ENCODE data around the gene TRAPPC2L. TPM values are rescaled to one million over a fixed set of nuclear protein-coding genes. Genes with fewer than 3 reads are reported as not detected.
"Not testable (repeated sequence)": the region's sequence is repeated elsewhere in the genome, so short reads cannot be mapped to it uniquely, and the experiment has no call there.

The TRAPPC2L gene
- total RNA-seq, 2 donors from 2014 or later, result 23.7 to 38.9 TPM

DNA sequence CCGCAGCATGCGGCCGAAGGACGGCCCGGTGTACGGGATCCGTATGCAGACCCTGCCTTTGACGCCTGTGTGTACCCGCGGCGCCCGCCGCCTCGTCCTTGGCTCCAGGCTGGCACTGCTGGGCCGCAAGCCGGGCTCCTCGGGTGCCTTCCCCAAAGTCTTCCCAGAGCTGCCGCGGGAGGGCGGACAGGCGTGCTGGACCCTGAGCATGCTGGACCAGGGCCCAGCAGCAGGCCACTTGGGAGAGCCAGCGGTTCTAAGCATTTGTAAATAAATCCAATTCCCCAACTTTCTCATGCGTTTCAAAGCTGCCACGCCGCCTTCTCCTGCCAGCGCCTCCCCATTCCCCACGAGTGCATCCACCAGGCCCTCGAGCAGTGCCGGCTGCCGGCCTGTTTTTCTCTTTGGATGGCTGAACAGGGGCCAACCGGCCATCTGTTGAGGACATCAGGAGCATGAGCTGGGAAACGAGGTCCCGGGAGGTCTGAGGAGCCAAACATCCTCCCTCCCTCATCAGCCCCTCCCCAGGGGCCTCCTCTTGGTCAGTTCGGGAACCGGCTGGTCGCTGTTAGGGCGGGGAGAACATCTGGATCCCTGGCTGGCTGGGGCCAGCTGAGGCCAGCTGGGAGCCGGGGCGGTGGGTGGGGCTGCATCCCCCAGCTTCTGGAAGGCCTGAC is 30.1 kb downstream of the TRAPPC2L start:
- Histone ChIP-seq H3K4me3 (no peak overlapping the region), H3K36me3 (no peaks in the 10 kb centered on the region), H3K4me1 (replicated peaks) (no peaks in the 10 kb centered on the region), H3K27ac (no peak overlapping the region), H3K27me3 (replicated peaks; ENCODE audit: insufficient read depth) (no peaks in the 10 kb centered on the region), H3K9me3 (no peaks in the 10 kb centered on the region)
- intact Hi-C loops (cut with DNase I), result no loop called here
- no peak for DNase-seq (ENCODE audit: low spot score)
- TF ChIP-seq POLR2A (IDR thresholded peaks at IDR 0.05) (no peak), POLR2AphosphoS5 (IDR thresholded peaks at IDR 0.05) (no peak)
- TF ChIP-seq, protein P1, sequence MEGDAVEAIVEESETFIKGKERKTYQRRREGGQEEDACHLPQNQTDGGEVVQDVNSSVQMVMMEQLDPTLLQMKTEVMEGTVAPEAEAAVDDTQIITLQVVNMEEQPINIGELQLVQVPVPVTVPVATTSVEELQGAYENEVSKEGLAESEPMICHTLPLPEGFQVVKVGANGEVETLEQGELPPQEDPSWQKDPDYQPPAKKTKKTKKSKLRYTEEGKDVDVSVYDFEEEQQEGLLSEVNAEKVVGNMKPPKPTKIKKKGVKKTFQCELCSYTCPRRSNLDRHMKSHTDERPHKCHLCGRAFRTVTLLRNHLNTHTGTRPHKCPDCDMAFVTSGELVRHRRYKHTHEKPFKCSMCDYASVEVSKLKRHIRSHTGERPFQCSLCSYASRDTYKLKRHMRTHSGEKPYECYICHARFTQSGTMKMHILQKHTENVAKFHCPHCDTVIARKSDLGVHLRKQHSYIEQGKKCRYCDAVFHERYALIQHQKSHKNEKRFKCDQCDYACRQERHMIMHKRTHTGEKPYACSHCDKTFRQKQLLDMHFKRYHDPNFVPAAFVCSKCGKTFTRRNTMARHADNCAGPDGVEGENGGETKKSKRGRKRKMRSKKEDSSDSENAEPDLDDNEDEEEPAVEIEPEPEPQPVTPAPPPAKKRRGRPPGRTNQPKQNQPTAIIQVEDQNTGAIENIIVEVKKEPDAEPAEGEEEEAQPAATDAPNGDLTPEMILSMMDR (IDR thresholded peaks at IDR 0.05), result no peak
- 73% methylated on average over 39 of the region's 39 CpGs for WGBS

DNA sequence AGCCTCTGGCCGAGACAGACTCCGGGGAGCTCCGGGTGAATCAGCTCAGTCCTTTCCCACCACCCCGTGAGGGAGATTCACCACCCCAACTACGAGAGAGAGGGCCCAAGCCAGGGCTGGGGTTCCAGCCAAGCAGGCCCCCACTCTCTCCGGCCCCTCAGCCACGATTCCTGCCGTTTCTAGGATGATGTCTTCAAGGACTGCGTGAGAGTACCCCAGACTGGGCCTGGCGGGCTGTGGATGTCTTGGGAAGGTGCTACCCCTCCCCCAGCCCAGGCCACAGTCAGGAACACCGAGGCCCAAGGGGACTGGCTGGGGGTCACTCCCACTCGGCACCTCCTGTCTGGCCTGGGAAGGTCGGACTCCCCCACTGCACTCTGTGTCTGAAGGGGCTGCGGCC is 31.1 kb downstream of the TRAPPC2L start:
- intact Hi-C loops (cut with DNase I), result no loop called here
- H3K27ac ChIP-seq, result no peak overlapping the region
- no peak for TF ChIP-seq POLR2AphosphoS5 (IDR thresholded peaks at IDR 0.05)
- TF ChIP-seq, protein P1 (IDR thresholded peaks at IDR 0.05), result no peak
- no peak for TF ChIP-seq POLR2A (IDR thresholded peaks at IDR 0.05)
- DNase-seq (ENCODE audit: low spot score), result no peak
- no peaks in the 10 kb centered on the region for H3K36me3 ChIP-seq
- 74% methylated on average over 9 of the region's 14 CpGs for WGBS
- no peaks in the 10 kb centered on the region for H3K9me3 ChIP-seq
- H3K4me3 ChIP-seq, result no peak overlapping the region
- H3K27me3 ChIP-seq (replicated peaks; ENCODE audit: insufficient read depth), result no peaks in the 10 kb centered on the region
- H3K4me1 ChIP-seq (replicated peaks), result no peaks in the 10 kb centered on the region

DNA sequence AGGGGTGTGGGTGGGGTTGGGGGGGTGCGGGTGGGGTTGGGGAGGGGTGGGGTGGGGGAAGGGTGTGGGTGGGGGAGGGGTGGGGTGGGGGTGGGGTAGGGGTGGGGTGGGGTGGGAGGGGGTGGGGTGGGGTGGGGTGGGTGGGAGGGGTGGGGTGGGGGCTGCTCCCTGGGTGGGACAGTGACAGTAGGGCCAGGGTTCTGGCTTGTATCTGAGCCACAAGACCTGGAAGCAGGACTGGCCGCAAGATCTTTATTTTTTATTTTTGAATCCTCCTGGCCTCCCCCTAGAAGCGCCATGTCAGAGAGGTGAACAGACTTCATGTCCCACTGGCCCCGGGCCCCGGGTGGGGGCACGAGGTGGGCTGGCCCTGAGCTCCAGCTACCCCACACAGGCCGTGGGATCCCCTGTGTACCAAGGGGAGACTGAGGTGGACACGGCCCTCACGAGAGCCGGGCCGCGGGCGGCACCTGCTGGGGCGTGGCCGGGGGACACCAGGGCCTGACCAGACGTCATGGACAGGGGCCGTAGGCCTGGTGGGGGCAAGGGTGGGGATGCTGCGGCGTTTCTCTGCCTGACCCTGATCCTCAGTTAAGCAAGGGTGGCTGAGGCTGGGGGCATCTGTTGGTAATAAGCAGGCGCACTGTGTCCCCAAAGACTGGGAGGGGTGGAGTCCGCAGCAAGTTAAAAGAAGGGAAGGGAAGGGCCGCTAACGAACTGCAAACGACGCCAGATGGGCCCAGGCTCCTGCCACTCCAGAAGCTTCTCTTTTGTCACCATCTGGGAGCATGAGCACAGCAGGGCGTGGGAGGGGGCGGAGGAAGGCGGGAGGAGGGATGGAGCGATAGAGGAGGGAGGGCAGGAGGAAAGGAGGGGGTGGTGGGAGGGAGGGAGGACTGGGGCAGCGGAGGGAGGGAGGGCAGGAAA is 31.8 kb downstream of the TRAPPC2L start:
- Histone ChIP-seq H3K27ac (no peak overlapping the region), H3K9me3 (no peaks in the 10 kb centered on the region), H3K4me3 (no peak overlapping the region), H3K4me1 (replicated peaks) (no peaks in the 10 kb centered on the region), H3K27me3 (replicated peaks; ENCODE audit: insufficient read depth) (no peaks in the 10 kb centered on the region), H3K36me3 (no peaks in the 10 kb centered on the region)
- 85% methylated on average over 28 of the region's 30 CpGs for WGBS
- DNase-seq (ENCODE audit: low spot score), result no peak
- intact Hi-C loops (cut with DNase I), result no loop called here
- TF ChIP-seq, protein P1 (IDR thresholded peaks at IDR 0.05), result no peak
- TF ChIP-seq POLR2AphosphoS5 (IDR thresholded peaks at IDR 0.05), result no peak

DNA sequence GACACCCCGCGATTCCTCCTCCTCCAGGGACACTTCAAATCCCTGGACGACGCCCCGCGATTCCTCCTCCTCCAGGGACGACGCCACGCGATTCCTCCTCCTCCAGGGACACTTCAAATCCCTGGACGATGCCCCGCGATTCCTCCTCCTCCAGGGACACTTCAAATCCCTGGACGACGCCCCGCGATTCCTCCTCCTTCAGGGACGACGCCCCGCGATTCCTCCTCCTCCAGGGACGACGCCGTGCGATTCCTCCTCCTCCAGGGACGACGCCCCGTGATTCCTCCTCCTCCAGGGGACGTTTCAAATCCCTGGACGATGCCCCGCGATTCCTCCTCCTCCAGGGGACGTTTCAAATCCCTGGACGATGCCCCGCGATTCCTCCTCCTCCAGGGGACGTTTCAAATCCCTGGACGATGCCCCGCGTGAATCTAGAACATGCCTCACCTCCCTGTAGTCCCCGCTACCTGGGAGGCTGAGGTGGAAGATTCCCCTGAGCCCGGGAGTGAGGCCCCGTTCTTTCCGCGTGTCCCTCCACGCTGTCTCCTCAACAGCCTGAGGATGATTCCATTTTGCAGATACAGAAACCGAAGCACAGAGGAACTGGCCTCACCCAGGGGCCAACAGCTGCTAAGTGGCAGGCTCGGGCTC is 32.9 kb downstream of the TRAPPC2L start:
- H3K27ac ChIP-seq; intact Hi-C loops (cut with DNase I); H3K4me1 ChIP-seq (replicated peaks); H3K27me3 ChIP-seq (replicated peaks; ENCODE audit: insufficient read depth); H3K36me3 ChIP-seq; DNase-seq (ENCODE audit: low spot score); H3K4me3 ChIP-seq; H3K9me3 ChIP-seq: not testable (repeated sequence)
- WGBS, result 95% methylated on average over 48 of the region's 48 CpGs

GRCh38 chr16:88891083-88891482 is 34.2 kb downstream of the TRAPPC2L start:
- 87% methylated on average over 16 of the region's 16 CpGs for WGBS
- intact Hi-C loops (cut with DNase I), result no loop called here
- no peaks in the 10 kb centered on the region for H3K4me1 ChIP-seq (replicated peaks)
- H3K27me3 ChIP-seq (replicated peaks; ENCODE audit: insufficient read depth), result no peaks in the 10 kb centered on the region
- no peak overlapping the region for H3K4me3 ChIP-seq
- no peaks in the 10 kb centered on the region for H3K36me3 ChIP-seq
- TF ChIP-seq POLR2AphosphoS5 (IDR thresholded peaks at IDR 0.05) (no peak), POLR2A (IDR thresholded peaks at IDR 0.05) (no peak)
- TF ChIP-seq, protein P1 (IDR thresholded peaks at IDR 0.05), result no peak
- no peak for DNase-seq (ENCODE audit: low spot score)
- no peaks in the 10 kb centered on the region for H3K9me3 ChIP-seq
- no peak overlapping the region for H3K27ac ChIP-seq
